HepG2 (cell line): ENCODE data around the gene NVL. TPM values are rescaled to one million over a fixed set of nuclear protein-coding genes. Genes with fewer than 3 reads are reported as not detected.

ENCODE experiments used
- ATF6 ChIP-seq: sonication (generic); formaldehyde crosslinking; conservative IDR thresholded peaks from 2 replicates; pipeline ENCODE4 v1.4.0; 2020; ENCODE audit warnings: missing genetic modification reagents
- DNMT1 ChIP-seq: sonication (generic); formaldehyde crosslinking; IDR thresholded peaks from 2 replicates; pipeline ENCODE4 v1.5.1; 2020; ENCODE audit warnings: mild to moderate bottlenecking, missing genetic modification reagents
- DPF2 ChIP-seq: sonication (generic); formaldehyde crosslinking; IDR thresholded peaks from 2 replicates; pipeline ENCODE4 v1.4.0; 2020; ENCODE audit warnings: mild to moderate bottlenecking, low read depth, missing genetic modification reagents, borderline replicate concordance
- E2F5 ChIP-seq: sonication (generic); formaldehyde crosslinking; conservative IDR thresholded peaks from 2 replicates; pipeline ENCODE4 v1.4.0; 2020; ENCODE audit warnings: missing genetic modification reagents
- FOXJ3 ChIP-seq: sonication (generic); formaldehyde crosslinking; IDR thresholded peaks from 2 replicates; pipeline ENCODE4 v1.4.0; 2020; ENCODE audit warnings: missing genetic modification reagents, mild to moderate bottlenecking, borderline replicate concordance
- FOXK2 ChIP-seq: fragments of 450-650 bp; IDR thresholded peaks from 2 replicates; pipeline ENCODE4 v1.6.1; 2016
- KAT2B ChIP-seq: fragments of 150-350 bp; IDR thresholded peaks from 2 replicates; pipeline ENCODE4 v1.6.1; 2014; ENCODE audit warnings: low read depth, low read length, borderline replicate concordance
- NFE2 ChIP-seq: sonication (generic); formaldehyde crosslinking; IDR thresholded peaks from 2 replicates; pipeline ENCODE4 v1.4.0; 2020; ENCODE audit warnings: missing genetic modification reagents
- NFE2L1 ChIP-seq: sonication (generic); formaldehyde crosslinking; IDR thresholded peaks from 2 replicates; pipeline ENCODE4 v1.4.0; 2020; ENCODE audit warnings: missing genetic modification reagents, mild to moderate bottlenecking, borderline replicate concordance
- NFKB2 ChIP-seq: sonication (generic); formaldehyde crosslinking; IDR thresholded peaks from 2 replicates; pipeline ENCODE4 v1.4.0; 2020; ENCODE audit warnings: missing genetic modification reagents, borderline replicate concordance
- PHF21A ChIP-seq: sonication (generic); formaldehyde crosslinking; IDR thresholded peaks from 2 replicates; pipeline ENCODE4 v1.5.0; 2020; ENCODE audit warnings: mild to moderate bottlenecking, missing genetic modification reagents
- PLSCR1 ChIP-seq: sonication (generic); formaldehyde crosslinking; IDR thresholded peaks from 2 replicates; pipeline ENCODE4 v1.5.0; 2020; ENCODE audit warnings: missing genetic modification reagents, mild to moderate bottlenecking, borderline replicate concordance
- SMYD3 ChIP-seq: sonication (generic); formaldehyde crosslinking; IDR thresholded peaks from 2 replicates; pipeline ENCODE4 v1.8.1; 2023; ENCODE audit warnings: mild to moderate bottlenecking, missing genetic modification reagents
- SP2 ChIP-seq: sonication (generic); formaldehyde crosslinking; IDR thresholded peaks from 2 replicates; pipeline ENCODE4 v1.5.1; 2020; ENCODE audit warnings: mild to moderate bottlenecking, missing genetic modification reagents
- STAG1 ChIP-seq: sonication (generic); formaldehyde crosslinking; IDR thresholded peaks from 2 replicates; pipeline ENCODE4 v1.4.0; 2020; ENCODE audit warnings: missing genetic modification reagents
- SYNCRIP ChIP-seq: fragments of 200-400 bp; formaldehyde crosslinking; IDR thresholded peaks from 2 replicates; pipeline ENCODE4 v1.6.1; 2018; ENCODE audit warnings: mild to moderate bottlenecking, low read depth, low read length; ENCODE audit not compliant: insufficient read depth
- TBP ChIP-seq: sonication (generic); formaldehyde crosslinking; IDR thresholded peaks from 2 replicates; pipeline ENCODE4 v1.5.0; 2020; ENCODE audit warnings: missing genetic modification reagents
- TRIM22 ChIP-seq: fragments of 450-650 bp; IDR thresholded peaks from 2 replicates; pipeline ENCODE4 v1.6.1; 2017
- ZBTB25 ChIP-seq: IDR thresholded peaks from 2 replicates; pipeline ENCODE4 v1.6.1; 2018; ENCODE audit warnings: missing genetic modification reagents
- ZBTB3 ChIP-seq: sonication (generic); formaldehyde crosslinking; IDR thresholded peaks from 2 replicates; pipeline ENCODE4 v1.4.0; 2020; ENCODE audit warnings: low read depth, mild to moderate bottlenecking, moderate library complexity, missing genetic modification reagents, borderline replicate concordance
- ZNF225 ChIP-seq: sonication (generic); formaldehyde crosslinking; IDR thresholded peaks from 2 replicates; pipeline ENCODE4 v1.4.0; 2020; ENCODE audit warnings: mild to moderate bottlenecking, missing genetic modification reagents
- ZNF556 ChIP-seq: sonication (generic); formaldehyde crosslinking; IDR thresholded peaks from 2 replicates; pipeline ENCODE4 v1.4.0; 2020; ENCODE audit warnings: mild to moderate bottlenecking, missing genetic modification reagents, borderline replicate concordance
- ZNF572 ChIP-seq: sonication (generic); formaldehyde crosslinking; IDR thresholded peaks from 2 replicates; pipeline ENCODE4 v1.5.1; 2020; ENCODE audit warnings: mild to moderate bottlenecking, missing genetic modification reagents
- ZNF781 ChIP-seq: sonication (generic); formaldehyde crosslinking; IDR thresholded peaks from 2 replicates; pipeline ENCODE4 v1.5.1; 2020; ENCODE audit warnings: borderline replicate concordance, mild to moderate bottlenecking, missing genetic modification reagents; ENCODE audit errors: not compliant biosample characterization
- polyA plus RNA-seq, 8 experiments: library from polyadenylated mRNA; depleted of rRNA in 3 of 8; stranded (reverse) in 7 of 8; unstranded in 1 of 8; fragments of >200 nt; fragmentation: Illumina TruSeq in 4 of 8; extraction: Trizol in 4 of 8; gene quantifications; 2 replicates each; pipeline versions ENCODE4 v1.2.1 to v1.2.3, GENCODE V29; 2011 to 2016; ENCODE audit warnings: low read depth in 4 of 8, missing spikeins in 1 of 8, mixed read lengths in 1 of 8; ENCODE audit not compliant: insufficient read depth in 1 of 8
- total RNA-seq, 5 experiments: library from RNA; depleted of rRNA; stranded (reverse); fragments of >200 nt; fragmentation: Illumina TruSeq; extraction: Trizol; gene quantifications; 2 replicates each; pipeline ENCODE4 v1.2.3, GENCODE V29; 2016; ENCODE audit warnings: low read depth in 1 of 5

The NVL gene
- total and polyA plus RNA-seq, 2 of the 13 experiments (the other 11 are each of a cell fraction or from before 2014, with no cell fraction given) = 8.3 to 21.0 TPM

- TF ChIP-seq DPF2 (CRISPR knock-in tag) (no peak), ZNF781 (CRISPR knock-in tag) (peak; percentile 72), TBP (CRISPR knock-in tag) (no peak), FOXJ3 (CRISPR knock-in tag) (peak; percentile 25; the same call in 1 of the 2 replicates), ZNF225 (CRISPR knock-in tag) (0 out of 2 replicates have a peak, but pooled peaks have one; percentile 61), SYNCRIP (no peak), NFE2 (CRISPR knock-in tag) (no peak), ZBTB25 (CRISPR knock-in tag) (peak; percentile 88), PHF21A (CRISPR knock-in tag) (peak; percentile 79; the same call in 1 of the 2 replicates), FOXK2 (no peak), KAT2B (no peak), PLSCR1 (CRISPR knock-in tag) (no peak), TRIM22 (no peak), DNMT1 (CRISPR knock-in tag) (no peak), ZNF556 (CRISPR knock-in tag) (0 out of 2 replicates have a peak, but pooled peaks have one; percentile 23), ZNF572 (CRISPR knock-in tag) (no peak), ZBTB3 (CRISPR knock-in tag) (no peak), STAG1 (CRISPR knock-in tag) (no peak), SMYD3 (0 out of 2 replicates have a peak, but pooled peaks have one; percentile 88), ATF6 (CRISPR knock-in tag) (no peak), SP2 (CRISPR knock-in tag) (no peak), NFE2L1 (no peak), NFKB2 (CRISPR knock-in tag) (peak; percentile 86; the same call in 1 of the 2 replicates), E2F5 (CRISPR knock-in tag) (peak; percentile 53; the same call in 1 of the 2 replicates)
Observed at GRCh38 chr1:224329842-224330753, at the start of gene NVL (continued).
